ENCODE results near the gene ACTN4.
"Not testable (repeated sequence)": the region's sequence is repeated elsewhere in the genome, so short reads cannot be mapped to it uniquely, and the experiment has no call there.

ACTN4 gene

GRCh38 chr19:38766276-38767047, 119.0 kb downstream of the ACTN4 start:
- DNase-seq (ENCODE audit: low read depth in 2 of 2) = no peak

DNA sequence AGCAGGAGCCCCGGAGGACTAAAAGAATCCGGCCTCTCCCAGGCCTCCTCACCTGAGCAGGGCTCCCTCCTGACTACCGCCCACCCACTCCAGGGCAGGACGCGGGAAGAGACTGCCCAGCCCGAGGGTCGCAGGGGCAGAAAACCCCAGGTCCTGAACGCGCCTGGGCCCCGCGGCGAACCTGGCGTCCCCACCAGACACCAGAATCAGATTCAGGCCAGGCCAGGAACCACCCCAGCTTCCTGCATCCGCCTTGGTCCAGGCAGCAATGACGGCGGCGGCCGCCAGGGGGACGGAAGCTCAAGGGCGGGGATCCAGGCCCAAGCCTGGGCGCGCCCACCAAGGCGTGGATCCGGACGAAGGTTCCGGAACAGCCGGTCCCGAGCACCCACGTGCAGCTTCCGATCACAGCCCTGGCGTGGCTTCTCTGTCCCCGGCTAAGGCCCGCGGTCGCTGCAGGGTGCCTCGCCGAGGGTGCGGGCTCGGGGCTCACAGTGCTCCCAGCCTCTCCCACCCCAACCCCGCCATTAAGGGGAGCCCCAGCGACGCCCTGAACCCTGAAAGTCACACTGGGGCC, 122.3 kb downstream of the ACTN4 start:
- DNase-seq (ENCODE audit: low read depth in 2 of 2) = peak; percentile 18 to 29

DNA sequence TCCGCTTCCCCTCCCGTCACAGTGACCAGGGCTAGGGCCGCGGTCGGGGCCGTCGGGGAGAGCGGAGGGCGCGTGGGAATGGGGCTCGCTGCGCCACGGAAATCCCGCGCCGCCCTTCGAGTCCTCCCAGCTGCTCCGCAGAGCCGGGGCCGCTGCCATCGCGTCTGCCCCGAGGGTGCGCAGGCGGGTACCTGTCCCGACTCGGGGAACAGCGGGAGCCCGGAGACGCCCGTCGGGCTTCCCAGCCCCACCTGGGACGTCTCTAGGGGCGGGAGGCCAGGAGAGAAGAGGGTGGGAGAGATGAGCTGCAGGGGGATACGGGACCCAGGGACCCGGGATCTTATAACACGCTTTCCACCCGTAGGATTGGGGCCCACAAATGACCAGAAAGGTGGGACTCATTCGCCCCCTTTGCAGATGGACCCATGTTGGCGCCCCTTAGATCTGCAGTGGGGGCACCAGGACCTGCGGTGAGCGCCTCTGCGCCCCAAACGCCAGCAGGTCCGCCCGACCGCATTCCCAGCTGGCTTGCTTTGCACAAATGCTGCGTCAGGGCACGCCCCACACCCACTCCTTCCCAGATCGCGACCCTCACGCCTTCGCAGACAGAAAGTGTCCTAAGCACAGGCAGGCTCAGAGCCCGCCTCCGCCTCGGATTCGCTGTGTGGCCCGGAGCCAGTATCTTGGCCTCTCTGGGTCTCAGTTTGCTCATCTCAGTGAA, 122.9 kb downstream of the ACTN4 start:
- not testable (repeated sequence) for DNase-seq (ENCODE audit: low read depth in 2 of 2)

GRCh38 chr19:38770949-38771275, 123.5 kb downstream of the ACTN4 start:
- DNase-seq (ENCODE audit: low read depth in 2 of 2) = not testable (repeated sequence)

GRCh38 chr19:38771569-38771968, 124.1 kb downstream of the ACTN4 start:
- DNase-seq (ENCODE audit: low read depth in 2 of 2) = not testable (repeated sequence)

DNA sequence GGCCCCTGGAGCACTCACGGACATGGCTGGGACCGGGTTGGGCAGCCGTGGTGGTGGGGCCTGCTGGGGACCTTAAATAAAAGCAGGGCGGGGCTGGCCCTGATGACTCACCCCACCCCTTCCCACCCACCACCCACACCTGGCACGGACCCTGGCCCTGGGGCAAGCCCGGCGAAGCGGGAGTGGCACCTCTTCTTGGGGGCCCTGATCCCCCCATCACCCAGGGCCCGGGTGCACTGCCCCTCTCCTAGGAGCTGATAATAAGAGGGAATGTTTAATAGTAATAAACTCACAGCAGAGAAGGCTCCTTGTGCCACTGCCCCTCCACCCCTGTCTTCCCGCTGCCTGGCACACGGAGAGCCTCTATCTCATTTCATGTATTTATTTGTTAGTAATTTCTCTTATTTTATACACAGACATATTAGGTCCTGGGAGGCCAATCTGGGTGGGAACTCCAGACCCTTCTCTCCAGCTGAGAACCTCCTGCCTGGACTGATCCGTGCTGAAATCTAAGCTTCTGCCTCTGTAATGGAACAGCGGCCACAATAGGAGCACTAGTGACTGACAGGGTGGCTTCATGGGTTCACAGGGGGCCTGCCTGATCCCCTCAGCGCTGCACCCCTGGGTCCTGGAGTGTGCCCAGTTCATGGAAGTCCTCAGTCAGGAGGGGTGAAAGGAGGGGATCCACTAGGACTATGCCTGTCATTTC, 126.2 kb downstream of the ACTN4 start, which contains the start of gene LGALS7:
LGALS7 (minus strand) TSS at position 49 of the 709 bp plus-strand sequence; CDS start at position 24, 25 bp downstream.
- DNase-seq (ENCODE audit: low read depth in 2 of 2) = no peak

- no peak for DNase-seq (ENCODE audit: low read depth in 2 of 2)
Observed at GRCh38 chr19:38774181-38774950, 126.9 kb downstream of the ACTN4 start.

GRCh38 chr19:38778733-38779132, 131.3 kb downstream of the ACTN4 start:
- no peak for DNase-seq (ENCODE audit: low read depth in 2 of 2)

DNA sequence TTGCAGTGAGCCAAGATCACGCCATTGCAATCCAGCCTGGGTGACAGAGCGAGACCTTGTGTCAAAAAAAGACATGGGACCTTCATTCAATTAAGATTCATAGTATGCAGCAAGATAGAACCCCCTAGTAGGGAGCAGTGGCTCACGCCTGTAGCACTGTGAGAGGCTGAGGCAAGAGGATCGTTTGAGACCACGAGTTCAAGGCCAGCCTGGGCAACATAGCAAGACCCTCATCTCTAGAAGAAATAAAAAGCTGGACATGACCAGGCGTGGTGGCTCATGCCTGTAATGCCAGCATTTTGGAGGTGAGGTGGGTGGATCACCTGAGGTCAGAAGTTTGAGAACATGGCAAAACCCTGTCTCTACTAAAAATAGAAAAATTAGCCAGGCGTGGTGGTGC, 133.0 kb downstream of the ACTN4 start:
- DNase-seq (ENCODE audit: low read depth in 2 of 2) = no peak

- DNase-seq (ENCODE audit: low read depth in 2 of 2) = no peak
Observed at GRCh38 chr19:38781058-38781457, 133.6 kb downstream of the ACTN4 start.
